ENCODE results near the gene TEX10.
"Not testable (repeated sequence)": the region's sequence is repeated elsewhere in the genome, so short reads cannot be mapped to it uniquely, and the experiment has no call there.

Gene TEX10

GRCh38 chr9:100346836-100347235 lies 5.9 kb downstream of the TEX10 start:
- DNase-seq: no peak

- no peak for DNase-seq
Measured at GRCh38 chr9:100341889-100342288, 10.9 kb downstream of the TEX10 start.

- no peak for DNase-seq
Measured at GRCh38 chr9:100340224-100340623, 12.5 kb downstream of the TEX10 start.

GRCh38 chr9:100338736-100339135 lies 14.0 kb downstream of the TEX10 start:
- DNase-seq: not testable (repeated sequence)

- DNase-seq: no peak
Measured at GRCh38 chr9:100324594-100325200, 28.0 kb downstream of the TEX10 start.

DNA sequence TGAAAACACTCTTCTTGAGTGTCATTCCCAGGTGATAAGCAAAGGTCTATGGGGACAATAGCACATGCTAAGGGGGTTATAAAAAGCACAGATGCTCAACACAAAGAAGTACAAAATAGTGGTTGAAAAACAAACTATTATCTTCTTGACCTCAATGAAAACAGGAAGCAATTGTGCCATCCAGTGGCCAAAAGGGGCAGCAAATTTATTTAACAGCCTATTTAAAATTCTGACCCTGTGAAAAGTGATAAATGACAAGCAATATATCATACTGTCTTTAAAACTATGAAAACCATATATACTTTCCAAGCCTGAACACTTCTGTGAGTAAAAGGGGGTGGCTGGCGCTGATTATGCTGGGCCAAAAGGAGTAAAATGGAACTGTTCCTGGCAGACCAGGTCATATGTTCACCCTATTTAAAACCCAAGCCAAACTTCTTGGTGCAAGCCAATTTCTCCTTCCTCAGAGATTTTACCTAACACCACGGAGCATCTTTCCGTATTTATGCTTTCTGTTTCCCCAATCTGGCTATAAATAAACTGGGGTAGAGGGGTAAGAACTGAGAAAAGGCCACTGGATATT lies 29.7 kb downstream of the TEX10 start:
- DNase-seq: no peak

DNA sequence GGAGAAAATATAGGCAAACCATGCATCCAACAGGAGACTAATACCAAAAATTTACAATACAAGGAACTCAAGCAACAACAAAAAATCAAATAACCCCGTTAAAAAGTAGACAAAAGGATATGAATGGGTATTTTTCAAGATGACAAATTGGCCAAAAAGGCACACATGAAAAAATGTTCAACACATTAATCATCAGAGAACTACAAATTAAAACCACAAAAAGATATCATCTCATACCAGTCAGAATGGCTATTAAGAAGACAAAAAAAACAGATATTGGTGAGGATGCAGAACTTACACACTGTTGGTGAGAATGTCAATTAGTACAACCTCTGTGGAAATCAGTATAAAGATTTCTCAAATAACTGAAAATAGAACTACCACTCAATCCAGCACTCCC lies 35.0 kb downstream of the TEX10 start:
- no peak for DNase-seq

DNA sequence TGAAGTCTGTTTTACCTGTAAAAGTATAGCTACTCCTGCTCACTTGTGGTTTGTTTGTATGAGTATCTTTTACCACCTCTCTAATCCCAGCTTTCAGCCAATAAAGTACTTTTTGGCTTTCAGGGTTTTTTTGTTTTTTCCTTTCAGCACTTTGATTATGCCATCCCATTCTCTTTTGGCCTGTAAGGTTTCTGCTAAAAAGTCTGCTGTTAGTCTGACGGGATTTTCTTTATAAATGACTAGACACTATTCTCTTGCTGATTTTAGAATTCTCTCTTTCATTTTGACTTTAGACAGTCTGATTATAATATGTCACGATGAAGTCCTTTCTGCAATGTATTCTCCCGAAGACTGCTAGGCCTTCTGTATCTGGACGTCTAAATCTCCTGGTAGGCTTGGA lies 37.2 kb downstream of the TEX10 start:
- DNase-seq: no peak

DNA sequence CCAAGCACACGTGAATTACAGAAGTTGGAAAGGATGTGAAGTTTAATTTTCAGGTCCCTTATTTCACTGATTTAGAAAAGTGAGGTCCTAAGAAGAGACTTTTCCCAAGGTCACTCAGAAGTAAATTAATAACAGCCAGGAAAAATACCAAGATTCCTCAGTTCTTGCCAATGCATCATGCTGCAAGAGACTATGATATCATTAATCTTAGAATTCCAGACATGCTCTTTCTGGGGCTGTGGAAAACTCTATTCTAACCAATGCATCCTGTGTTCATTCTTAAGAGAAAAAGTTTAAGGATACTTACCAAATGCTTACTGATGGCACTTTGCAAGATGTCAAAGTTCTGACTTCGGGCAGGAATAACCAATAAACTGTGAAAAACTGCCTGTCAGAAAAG lies 42.8 kb downstream of the TEX10 start:
- no peak for DNase-seq

GRCh38 chr9:100308965-100309564 lies 43.7 kb downstream of the TEX10 start:
- no peak for DNase-seq

- no peak for DNase-seq
Measured at GRCh38 chr9:100307080-100307479, 45.7 kb downstream of the TEX10 start.

DNA sequence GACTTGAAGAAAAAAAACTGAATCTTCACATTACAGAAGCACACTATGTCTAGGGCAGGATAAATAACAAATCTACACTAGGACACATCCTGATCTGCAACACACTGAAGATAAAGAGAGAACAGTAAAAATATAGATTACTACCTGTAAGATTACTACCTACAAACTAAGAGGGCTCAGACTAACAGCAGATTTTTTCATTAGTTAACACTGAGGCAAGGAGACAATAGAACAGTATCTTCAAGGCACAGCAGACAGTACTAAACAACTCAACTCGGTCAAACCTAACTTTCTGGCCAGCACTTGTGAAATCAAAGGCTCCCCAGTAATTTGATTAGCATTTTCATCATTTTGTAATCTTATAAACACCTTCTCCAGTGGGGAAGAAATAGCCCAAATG lies 46.5 kb downstream of the TEX10 start:
- no peak for DNase-seq

GRCh38 chr9:100303747-100304146 lies 49.0 kb downstream of the TEX10 start:
- DNase-seq: no peak

DNA sequence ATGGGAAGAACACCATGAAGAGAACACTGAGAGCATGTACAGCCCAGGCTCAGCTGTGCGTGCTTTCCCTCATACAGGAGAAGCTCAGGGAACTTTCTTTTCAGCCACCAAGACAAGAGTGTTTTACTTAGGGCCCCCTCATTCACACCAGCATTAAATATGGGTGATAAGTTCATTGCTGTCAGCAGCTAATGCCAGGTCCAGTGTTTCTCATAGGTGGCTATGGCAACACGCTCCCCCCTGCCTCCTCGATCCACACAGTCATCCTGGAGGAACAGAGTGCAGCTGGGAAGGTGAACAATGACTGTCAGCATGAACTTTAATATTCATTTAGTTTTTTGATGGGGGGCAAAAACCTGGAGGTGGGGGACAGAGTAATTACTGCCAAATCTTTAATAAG lies 54.4 kb downstream of the TEX10 start:
- no peak for DNase-seq

DNA sequence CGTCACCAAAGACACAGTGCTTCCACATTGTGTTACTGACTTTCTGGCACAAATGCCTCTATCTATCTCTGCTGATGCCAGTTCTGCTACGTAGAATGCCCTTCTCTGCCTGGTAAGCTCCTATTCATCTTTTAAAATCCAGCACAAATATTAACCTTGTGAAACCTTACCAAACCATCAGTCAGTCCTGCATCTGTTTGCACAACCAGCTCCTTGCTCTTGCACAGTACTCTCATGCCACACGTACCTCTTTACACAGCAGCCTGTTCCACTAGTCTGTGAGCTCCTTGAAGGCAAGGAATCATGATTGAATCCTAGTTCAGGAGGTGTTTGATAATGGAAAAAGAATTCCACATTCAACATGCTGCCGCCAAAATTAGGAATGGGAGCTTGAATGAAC lies 56.3 kb downstream of the TEX10 start:
- no peak for DNase-seq

- no peak for DNase-seq
Measured at GRCh38 chr9:100295240-100295639, 57.5 kb downstream of the TEX10 start.

GRCh38 chr9:100294806-100295205 lies 57.9 kb downstream of the TEX10 start:
- no peak for DNase-seq

- DNase-seq: no peak
Measured at GRCh38 chr9:100294341-100294740, 58.4 kb downstream of the TEX10 start.

DNA sequence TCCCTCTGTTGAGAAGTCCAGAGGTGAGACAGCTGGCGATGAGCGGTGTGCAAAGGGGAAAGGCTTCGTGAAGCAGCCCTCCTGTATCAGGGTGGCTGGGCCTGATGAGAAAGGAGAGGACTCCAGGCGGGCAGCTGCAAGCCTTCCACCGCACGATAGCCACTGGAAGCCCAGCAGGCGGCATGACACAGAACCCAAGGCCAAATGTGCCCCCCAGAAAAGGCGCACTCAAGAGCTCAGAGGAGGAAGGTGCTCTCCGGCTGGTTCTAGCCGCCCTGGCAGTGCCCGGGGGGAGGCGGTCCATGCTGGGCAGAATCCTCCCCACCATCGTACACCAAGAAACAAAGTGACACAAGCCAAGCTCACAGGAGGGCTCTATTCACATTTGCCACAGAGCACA lies 60.3 kb downstream of the TEX10 start:
- no peak for DNase-seq

DNA sequence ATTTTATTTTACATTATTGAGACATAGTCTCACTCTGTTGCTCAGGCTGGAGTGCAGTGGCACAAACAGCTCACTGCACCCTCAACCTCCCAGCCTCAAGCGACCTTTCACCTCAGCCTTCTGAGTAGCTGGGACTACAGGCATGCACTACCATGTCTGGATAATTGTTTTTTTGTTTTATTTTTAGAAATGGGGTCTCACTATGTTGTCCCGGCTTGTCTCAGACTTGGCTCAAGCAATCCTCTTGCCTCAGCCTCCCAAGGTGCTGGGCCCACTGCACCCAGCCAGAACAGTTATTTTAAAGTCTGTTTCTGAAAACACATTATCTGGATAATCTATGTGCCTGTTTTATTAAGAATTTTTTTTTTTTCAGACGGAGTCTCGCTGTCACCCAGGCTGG lies 62.0 kb downstream of the TEX10 start:
- DNase-seq: no peak

DNA sequence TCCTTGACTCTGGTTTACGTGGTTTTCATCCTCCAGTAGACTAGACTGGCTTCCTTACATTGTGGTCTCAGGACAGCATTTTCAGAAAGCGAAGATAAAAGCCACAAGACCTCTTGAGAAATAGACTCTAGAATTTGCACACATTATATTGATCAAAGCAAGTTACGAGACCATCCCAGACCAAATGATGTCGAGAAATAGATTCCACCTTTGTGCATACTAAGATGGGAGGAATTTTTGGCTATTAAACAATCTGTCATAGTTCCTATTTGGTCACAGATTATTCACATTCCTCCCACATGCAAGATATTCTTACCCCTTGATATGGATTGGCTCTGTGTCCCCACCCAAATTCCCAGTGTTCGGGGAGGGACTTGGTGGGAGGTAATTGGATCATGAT lies 65.6 kb downstream of the TEX10 start:
- no peak for DNase-seq

GRCh38 chr9:100286257-100286656 lies 66.5 kb downstream of the TEX10 start:
- no peak for DNase-seq

GRCh38 chr9:100285601-100286000 lies 67.1 kb downstream of the TEX10 start:
- no peak for DNase-seq

GRCh38 chr9:100285080-100285479 lies 67.7 kb downstream of the TEX10 start:
- DNase-seq: no peak

DNA sequence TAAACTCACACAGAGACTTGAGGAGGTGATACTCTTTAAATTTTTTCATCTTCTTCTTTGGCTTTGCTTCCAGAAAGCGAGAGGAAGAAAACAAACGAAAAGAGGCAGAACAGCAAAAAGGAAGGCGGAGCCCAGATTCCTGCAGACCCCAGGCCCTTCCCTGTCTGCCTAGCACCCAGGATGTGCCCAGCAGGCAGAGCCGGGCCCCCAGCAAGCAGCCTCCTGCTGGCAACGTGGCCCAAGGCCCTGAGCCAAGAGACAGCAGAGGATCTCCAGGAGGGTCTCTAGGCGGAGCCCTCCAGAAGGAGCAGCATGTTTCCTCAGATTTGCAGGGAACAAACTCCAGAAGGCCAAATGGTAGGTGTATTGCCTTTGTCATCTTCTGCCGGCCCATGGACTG lies 68.5 kb downstream of the TEX10 start:
- no peak for DNase-seq
